B cell (primary cell): ENCODE results near the gene THEMIS. TPM values are rescaled to one million over a fixed set of nuclear protein-coding genes. Genes with fewer than 3 reads are reported as not detected.

Source experiments
- ATAC-seq: fragments of 200-7000 bp; cut with Tn5 transposase; one replicate; pipeline ENCODE4 v1.10.0; 2021; ENCODE audit warnings: low read depth, mild to moderate bottlenecking, moderate number of reproducible peaks, moderate library complexity
- CTCF ChIA-PET: fragments of 350-600 bp; sonication (Branson Sonifier 250); formaldehyde crosslinking; loops from one replicate; lab custom pipeline; 2021; ENCODE audit warnings: antibody characterized with exemption, inconsistent platforms; lab: Charles Lee
- POLR2A ChIA-PET: fragments of 350-600 bp; sonication (Branson Sonifier 250); formaldehyde crosslinking; loops from one replicate; lab custom pipeline; 2021; ENCODE audit warnings: antibody characterized with exemption; lab: Charles Lee
- DNase-seq: peaks from one replicate; pipeline ENCODE4 v3.0.0; 2013
- H2AFZ ChIP-seq: 2 replicates; pipeline ENCODE4 v1.6.1; 2012; ENCODE audit warnings: mild to moderate bottlenecking, low read depth, low read length; ENCODE audit not compliant: insufficient read depth, poor library complexity, severe bottlenecking
- H3K27ac ChIP-seq, 2 donors: 1 replicate in 1 of 2; 2 replicates in 1 of 2; pipeline ENCODE4 v1.5.1; 2012 to 2013; ENCODE audit warnings: low read length in 2 of 2, mild to moderate bottlenecking in 2 of 2, moderate library complexity in 1 of 2
- H3K27me3 ChIP-seq, 4 experiments: fragments of 200-600 bp in 1 of 4; sonication (generic) in 1 of 4; replicated peaks in 1 of 4; 1 replicate in 2 of 4; 2 replicates in 2 of 4; pipeline versions ENCODE4 v1.6.1 to v1.7.0; 2013 to 2016; ENCODE audit warnings: low read length in 3 of 4, mild to moderate bottlenecking in 2 of 4, mixed read lengths in 1 of 4, moderate library complexity in 1 of 4; ENCODE audit not compliant: insufficient read depth in 4 of 4, control insufficient read depth in 3 of 4; ENCODE audit errors: control extremely low read depth in 1 of 4
- H3K36me3 ChIP-seq, 2 experiments: replicated peaks in 1 of 2; 1 replicate in 1 of 2; 2 replicates in 1 of 2; pipeline versions ENCODE4 v1.6.1 to v1.7.1; 2013; ENCODE audit warnings: low read length in 1 of 2; ENCODE audit not compliant: insufficient read depth in 2 of 2, control insufficient read depth in 1 of 2; ENCODE audit errors: control extremely low read depth in 1 of 2, extremely low read depth in 1 of 2
- H3K4me1 ChIP-seq, 2 donors: fragments of 200-600 bp in 1 of 2; sonication (generic) in 1 of 2; 1 replicate in 1 of 2; 2 replicates in 1 of 2; pipeline versions ENCODE4 v1.5.1 to v1.6.1; 2013 to 2017; ENCODE audit warnings: low read length in 2 of 2; ENCODE audit not compliant: control insufficient read depth in 2 of 2, insufficient read depth in 2 of 2
- H3K4me2 ChIP-seq: replicated peaks from 2 replicates; pipeline ENCODE3; 2012; ENCODE audit warnings: mild to moderate bottlenecking, low read depth, low read length; ENCODE audit not compliant: poor library complexity, severe bottlenecking
- H3K4me3 ChIP-seq, 5 experiments: fragments of 200-600 bp in 1 of 5; sonication (generic) in 1 of 5; 1 replicate in 3 of 5; 2 replicates in 2 of 5; pipeline versions ENCODE4 v1.5.1 to v1.7.0; 2011 to 2016; ENCODE audit warnings: low read length in 4 of 5, mild to moderate bottlenecking in 4 of 5, low read depth in 2 of 5, control low read depth in 1 of 5, moderate library complexity in 1 of 5; ENCODE audit not compliant: insufficient read depth in 1 of 5; ENCODE audit errors: control extremely low read depth in 1 of 5, extremely low read depth in 1 of 5
- H3K79me2 ChIP-seq: fragments of 200-600 bp; sonication (generic); one replicate; pipeline ENCODE4 v1.6.0; 2016; ENCODE audit warnings: low read length; ENCODE audit not compliant: control insufficient read depth, insufficient read depth
- H3K9ac ChIP-seq: fragments of 200-600 bp; sonication (generic); 2 replicates; pipeline ENCODE4 v1.6.1; 2017; ENCODE audit warnings: mild to moderate bottlenecking, low read length, moderate library complexity
- H3K9me3 ChIP-seq, 3 donors: one replicate each; pipeline versions ENCODE4 v1.6.1 to v1.7.1; 2013; ENCODE audit warnings: low read length in 2 of 3; ENCODE audit not compliant: control insufficient read depth in 2 of 3, insufficient read depth in 1 of 3; ENCODE audit errors: control extremely low read depth in 1 of 3
- H4K20me1 ChIP-seq: 2 replicates; pipeline ENCODE4 v1.6.0; 2012; ENCODE audit warnings: mild to moderate bottlenecking, low read length; ENCODE audit not compliant: insufficient read depth, control insufficient read depth, poor library complexity, severe bottlenecking
- H3K27ac Mint-ChIP-seq: one replicate; pipeline ENCODE4 v1.8.0; 2021; ENCODE audit warnings: mixed read lengths
- H3K27me3 Mint-ChIP-seq: one replicate; pipeline ENCODE4 v1.8.0; 2021; ENCODE audit warnings: mixed read lengths
- H3K4me1 Mint-ChIP-seq: one replicate; pipeline ENCODE4 v1.8.0; 2021; ENCODE audit warnings: mixed read lengths
- H3K4me3 Mint-ChIP-seq: one replicate; pipeline ENCODE4 v1.8.0; 2021; ENCODE audit warnings: mixed read lengths
- H3K9me3 Mint-ChIP-seq: one replicate; pipeline ENCODE4 v1.8.0; 2022; ENCODE audit warnings: mixed read lengths; ENCODE audit not compliant: insufficient read depth
- EZH2 ChIP-seq: IDR thresholded peaks from 2 replicates; pipeline ENCODE4 v1.6.1; 2012; ENCODE audit warnings: borderline replicate concordance, low read depth, mild to moderate bottlenecking, moderate library complexity, low read length; ENCODE audit not compliant: insufficient read depth, poor library complexity, severe bottlenecking
- WGBS: methylation state at CpG from one replicate; pipeline ENCODE4 v1.1.5; 2013; ENCODE audit warnings: missing lambda C conversion rate; ENCODE audit not compliant: insufficient coverage; 5-methylcytosine and 5-hydroxymethylcytosine counted together
- intact Hi-C: fragments of 100-400 bp; cut with micrococcal nuclease; formaldehyde crosslinking; loops from one replicate; pipeline ENCODE4 v1.10.0; 2022
- polyA plus RNA-seq: library from polyadenylated mRNA; depleted of rRNA; stranded (reverse); fragments of >200 nt; gene quantifications from 2 replicates; pipeline ENCODE4 v1.2.3, GENCODE V29; 2012
- total RNA-seq, 2 donors: library from RNA; stranded (reverse); fragments of 120-200 nt in 1 of 2; gene quantifications; 1 replicate in 1 of 2; 2 replicates in 1 of 2; pipeline versions ENCODE4 v1.2.3 to v1.2.4, GENCODE V29; 2013 to 2022
- TF ChIP-seq, protein P1 (sequence below): fragments of 200-600 bp; IDR thresholded peaks from one replicate; pipeline ENCODE4 v1.8.0; 2022; ENCODE audit warnings: antibody characterized with exemption, mild to moderate bottlenecking

The THEMIS gene
- total and polyA plus RNA-seq, 2 donors (not counting 1 experiment from before 2014, with no cell fraction given): 0.10 to 0.30 TPM

DNA sequence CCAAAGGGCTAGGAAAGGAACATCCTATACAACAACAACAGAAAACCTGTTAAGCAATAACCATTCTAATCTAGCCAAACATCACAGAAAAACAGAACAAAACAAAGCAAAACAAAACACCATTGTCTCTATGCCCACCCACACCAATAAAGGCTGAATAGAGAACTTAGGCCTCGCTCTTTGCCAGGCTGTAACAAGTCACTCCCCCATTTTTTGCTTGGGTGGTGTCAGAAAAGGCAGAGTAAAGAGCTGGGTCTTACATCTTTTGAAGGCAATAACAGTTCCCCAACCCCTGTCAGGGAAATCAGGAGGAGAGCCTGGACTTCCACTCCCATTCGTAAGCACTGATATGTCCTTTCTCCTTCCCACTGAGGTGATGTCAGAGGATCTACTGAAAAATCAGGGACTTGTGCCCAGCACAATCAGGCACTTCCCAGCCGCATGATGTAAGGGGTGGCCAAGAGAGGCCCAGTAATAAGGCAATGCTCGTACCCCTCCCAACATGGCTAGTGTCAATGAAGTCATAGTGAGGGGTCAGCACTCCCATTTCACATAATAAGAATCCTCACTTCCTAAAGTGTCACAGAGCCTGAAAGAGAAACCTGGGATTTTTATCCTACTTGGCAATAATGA is 31.0 kb downstream of the THEMIS start:
- TF ChIP-seq, protein P1, sequence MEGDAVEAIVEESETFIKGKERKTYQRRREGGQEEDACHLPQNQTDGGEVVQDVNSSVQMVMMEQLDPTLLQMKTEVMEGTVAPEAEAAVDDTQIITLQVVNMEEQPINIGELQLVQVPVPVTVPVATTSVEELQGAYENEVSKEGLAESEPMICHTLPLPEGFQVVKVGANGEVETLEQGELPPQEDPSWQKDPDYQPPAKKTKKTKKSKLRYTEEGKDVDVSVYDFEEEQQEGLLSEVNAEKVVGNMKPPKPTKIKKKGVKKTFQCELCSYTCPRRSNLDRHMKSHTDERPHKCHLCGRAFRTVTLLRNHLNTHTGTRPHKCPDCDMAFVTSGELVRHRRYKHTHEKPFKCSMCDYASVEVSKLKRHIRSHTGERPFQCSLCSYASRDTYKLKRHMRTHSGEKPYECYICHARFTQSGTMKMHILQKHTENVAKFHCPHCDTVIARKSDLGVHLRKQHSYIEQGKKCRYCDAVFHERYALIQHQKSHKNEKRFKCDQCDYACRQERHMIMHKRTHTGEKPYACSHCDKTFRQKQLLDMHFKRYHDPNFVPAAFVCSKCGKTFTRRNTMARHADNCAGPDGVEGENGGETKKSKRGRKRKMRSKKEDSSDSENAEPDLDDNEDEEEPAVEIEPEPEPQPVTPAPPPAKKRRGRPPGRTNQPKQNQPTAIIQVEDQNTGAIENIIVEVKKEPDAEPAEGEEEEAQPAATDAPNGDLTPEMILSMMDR: no peak
- no peak for TF ChIP-seq EZH2
- Mint-ChIP-seq H3K27me3 (no peaks in the 10 kb centered on the region), H3K27ac (no peak overlapping the region), H3K4me1 (no peaks in the 10 kb centered on the region), H3K9me3 (peaks cover 3% of the 10 kb centered on the region), H3K4me3 (no peak overlapping the region)
- Histone ChIP-seq H3K9ac (no peak overlapping the region), H4K20me1 (no peaks in the 10 kb centered on the region), H3K4me1 (no peaks in the 10 kb centered on the region), H3K4me3 (no peak overlapping the region), H3K9me3 (no peaks in the 10 kb centered on the region), H3K27me3 (no peaks in the 10 kb centered on the region), H3K27ac (no peak overlapping the region), H3K4me2 (no peak overlapping the region), H3K36me3 (no peaks in the 10 kb centered on the region), H3K79me2 (no peaks in the 10 kb centered on the region), H2AFZ (no peak overlapping the region)
- intact Hi-C loops: no loop called here
- ChIA-PET CTCF (no interaction called here), POLR2A (no interaction called here)
- no CpG with 5 or more reads among the region's 4 CpGs for WGBS
- DNase-seq (no peak), ATAC-seq (no peak)

DNA sequence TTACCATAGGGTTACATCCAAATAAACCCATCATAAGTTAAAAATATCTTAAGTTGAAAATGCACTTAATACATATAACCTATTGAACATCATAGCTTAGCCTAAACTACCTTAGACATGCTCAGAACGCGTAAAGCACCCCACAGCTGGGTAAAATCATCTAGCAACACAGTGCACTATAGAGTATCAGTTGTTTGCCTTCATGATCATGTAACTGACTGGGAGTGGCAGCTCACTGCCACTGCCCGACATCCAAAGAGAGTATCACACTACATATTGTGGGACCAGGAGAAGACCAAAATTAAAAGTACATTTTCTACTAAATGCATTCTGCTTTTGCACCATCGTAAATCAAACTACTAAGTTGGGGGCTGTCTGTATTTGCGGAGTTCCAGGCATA is 31.7 kb downstream of the THEMIS start:
- ATAC-seq (no peak), DNase-seq (no peak)
- H3K27me3 ChIP-seq: no peaks in the 10 kb centered on the region
- Mint-ChIP-seq H3K9me3 (peaks cover 3% of the 10 kb centered on the region), H3K27ac (no peak overlapping the region), H3K4me3 (no peak overlapping the region), H3K27me3 (no peaks in the 10 kb centered on the region), H3K4me1 (no peaks in the 10 kb centered on the region)
- POLR2A ChIA-PET: no interaction called here
- H3K27ac ChIP-seq: no peak overlapping the region
- no peaks in the 10 kb centered on the region for H3K79me2 ChIP-seq
- no peaks in the 10 kb centered on the region for H4K20me1 ChIP-seq
- CTCF ChIA-PET: no interaction called here
- no peak overlapping the region for H3K4me2 ChIP-seq
- H2AFZ ChIP-seq: no peak overlapping the region
- 100% methylated on average over 1 of the region's 5 CpGs for WGBS
- no peak overlapping the region for H3K9ac ChIP-seq
- no peaks in the 10 kb centered on the region for H3K36me3 ChIP-seq
- no peak overlapping the region for H3K4me3 ChIP-seq
- no peaks in the 10 kb centered on the region for H3K9me3 ChIP-seq
- intact Hi-C loops: no loop called here
- TF ChIP-seq, protein P1: no peak
- no peaks in the 10 kb centered on the region for H3K4me1 ChIP-seq
